GM19043 (cell line): Measurements from ENCODE around the gene A1BG.

Experiments
- ATAC-seq: cut with Tn5 transposase; IDR thresholded peaks from one replicate; pipeline ENCODE4 v1.9.1; 2021; ENCODE audit warnings: low read depth; ENCODE audit not compliant: unreplicated experiment

Gene A1BG, protein sequence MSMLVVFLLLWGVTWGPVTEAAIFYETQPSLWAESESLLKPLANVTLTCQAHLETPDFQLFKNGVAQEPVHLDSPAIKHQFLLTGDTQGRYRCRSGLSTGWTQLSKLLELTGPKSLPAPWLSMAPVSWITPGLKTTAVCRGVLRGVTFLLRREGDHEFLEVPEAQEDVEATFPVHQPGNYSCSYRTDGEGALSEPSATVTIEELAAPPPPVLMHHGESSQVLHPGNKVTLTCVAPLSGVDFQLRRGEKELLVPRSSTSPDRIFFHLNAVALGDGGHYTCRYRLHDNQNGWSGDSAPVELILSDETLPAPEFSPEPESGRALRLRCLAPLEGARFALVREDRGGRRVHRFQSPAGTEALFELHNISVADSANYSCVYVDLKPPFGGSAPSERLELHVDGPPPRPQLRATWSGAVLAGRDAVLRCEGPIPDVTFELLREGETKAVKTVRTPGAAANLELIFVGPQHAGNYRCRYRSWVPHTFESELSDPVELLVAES

DNA sequence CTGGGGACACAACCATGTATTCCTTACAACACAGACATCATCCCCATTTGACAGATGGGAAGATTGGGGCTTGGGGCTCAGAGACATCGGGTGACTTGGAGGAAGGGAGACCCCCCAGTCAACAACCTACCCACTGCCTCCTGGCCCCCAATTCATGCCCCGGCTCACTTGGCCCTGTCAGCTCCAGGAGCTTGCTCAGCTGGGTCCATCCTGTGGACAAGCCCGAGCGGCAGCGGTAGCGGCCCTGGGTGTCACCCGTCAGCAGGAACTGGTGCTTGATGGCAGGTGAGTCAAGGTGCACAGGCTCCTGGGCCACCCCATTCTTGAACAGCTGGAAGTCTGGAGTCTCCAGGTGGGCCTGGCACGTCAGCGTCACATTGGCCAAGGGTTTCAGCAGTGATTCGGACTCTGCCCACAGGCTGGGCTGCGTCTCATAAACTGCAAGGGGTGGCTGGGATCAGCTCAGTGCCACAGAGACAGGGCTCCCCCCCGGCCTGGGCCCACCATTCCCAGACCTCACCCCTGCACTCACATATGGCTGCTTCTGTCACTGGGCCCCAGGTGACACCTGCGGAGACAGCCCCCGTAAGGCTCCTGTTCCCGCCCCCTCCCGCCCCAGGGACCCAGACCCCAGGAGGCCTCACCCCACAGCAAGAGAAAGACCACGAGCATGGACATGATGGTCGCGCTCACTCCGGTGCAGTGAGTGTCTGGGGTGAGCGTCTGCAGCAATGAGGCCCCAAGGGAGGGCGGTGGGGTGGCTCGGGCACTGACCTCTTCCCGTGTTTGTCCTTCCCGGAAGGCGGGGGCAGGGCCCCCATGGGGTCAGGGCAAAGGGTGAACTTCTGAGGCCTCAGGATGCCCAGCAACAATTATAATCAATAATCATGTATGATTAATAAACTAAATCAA, at the start of gene A1BG:
A1BG (minus strand) TSS at position 733 of the 912 bp plus-strand sequence; CDS start at position 678, 55 bp downstream.
- ATAC-seq = no peak

DNA sequence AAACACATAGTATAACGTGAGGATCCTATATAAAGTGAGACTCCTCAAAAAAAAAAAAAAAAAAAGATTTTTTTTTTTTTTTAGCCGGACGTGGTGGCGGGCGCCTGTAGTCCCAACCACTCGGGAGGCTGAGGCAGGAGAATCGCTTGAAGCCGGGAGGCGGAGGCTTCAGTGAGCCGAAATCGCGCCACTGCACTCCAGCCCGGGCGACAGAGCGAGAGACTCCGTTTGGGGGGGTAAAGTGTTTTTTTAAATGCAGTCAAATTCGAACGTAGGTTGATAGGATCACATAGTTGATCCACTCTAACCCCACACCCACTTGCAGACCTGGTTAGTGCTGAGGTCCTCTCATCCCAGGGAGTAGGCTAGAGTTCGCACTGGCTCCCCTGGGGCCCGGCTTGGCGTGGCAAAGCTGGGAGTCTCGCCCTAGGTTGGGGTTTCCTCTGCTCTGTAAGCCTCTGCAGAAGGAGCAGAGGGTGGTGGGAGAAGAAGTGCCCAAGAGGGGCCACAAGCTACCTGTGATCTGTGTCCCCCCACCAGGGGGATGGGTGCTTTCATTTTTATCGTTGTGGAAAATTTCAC, 48.6 kb upstream of the A1BG start:
- no peak for ATAC-seq

DNA sequence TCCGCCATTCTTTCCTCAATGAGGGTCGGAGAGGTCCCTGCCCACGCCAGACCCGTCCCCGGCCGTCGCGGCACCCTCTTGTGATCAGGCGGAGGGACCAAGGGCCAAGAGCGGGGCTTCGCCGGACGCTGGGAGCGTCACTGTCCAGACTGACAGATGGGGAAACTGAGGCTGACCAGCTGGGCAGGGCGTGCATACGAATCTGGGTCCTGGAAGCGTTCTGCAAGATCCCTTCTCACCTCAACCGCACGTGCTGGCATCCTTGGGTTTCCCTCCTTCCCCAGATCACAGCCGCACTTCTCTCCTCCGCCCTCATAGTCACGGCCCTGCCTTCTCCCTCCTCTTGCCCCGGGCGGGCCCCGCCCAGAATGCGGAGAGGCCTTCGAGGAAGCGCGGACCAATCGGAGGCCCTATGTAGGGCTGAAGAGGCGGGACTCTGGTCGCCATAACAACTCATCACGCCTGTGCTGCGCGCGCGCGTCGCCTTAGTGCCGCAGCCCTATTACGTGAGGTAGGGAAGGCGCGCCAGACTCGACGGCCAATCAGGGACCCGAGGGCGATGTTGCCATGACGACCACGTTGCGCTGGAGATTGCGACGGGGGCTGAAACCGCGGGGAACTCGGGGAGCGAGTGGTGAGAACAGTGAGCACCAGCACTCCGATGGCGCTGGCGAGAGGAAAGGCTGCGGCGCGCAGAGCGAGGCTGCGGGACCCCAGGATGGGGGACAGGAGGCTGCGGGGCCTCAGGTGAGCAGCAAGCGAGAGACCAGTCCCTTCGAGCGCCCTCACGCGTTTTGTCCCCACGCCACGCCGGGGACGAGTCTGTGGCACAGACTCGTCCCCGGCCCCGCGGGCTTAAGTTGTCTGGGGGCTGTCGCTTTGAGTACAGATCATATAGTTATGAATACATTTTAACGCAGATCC, 47.9 kb upstream of the A1BG start:
- peak; percentile 95 for ATAC-seq

DNA sequence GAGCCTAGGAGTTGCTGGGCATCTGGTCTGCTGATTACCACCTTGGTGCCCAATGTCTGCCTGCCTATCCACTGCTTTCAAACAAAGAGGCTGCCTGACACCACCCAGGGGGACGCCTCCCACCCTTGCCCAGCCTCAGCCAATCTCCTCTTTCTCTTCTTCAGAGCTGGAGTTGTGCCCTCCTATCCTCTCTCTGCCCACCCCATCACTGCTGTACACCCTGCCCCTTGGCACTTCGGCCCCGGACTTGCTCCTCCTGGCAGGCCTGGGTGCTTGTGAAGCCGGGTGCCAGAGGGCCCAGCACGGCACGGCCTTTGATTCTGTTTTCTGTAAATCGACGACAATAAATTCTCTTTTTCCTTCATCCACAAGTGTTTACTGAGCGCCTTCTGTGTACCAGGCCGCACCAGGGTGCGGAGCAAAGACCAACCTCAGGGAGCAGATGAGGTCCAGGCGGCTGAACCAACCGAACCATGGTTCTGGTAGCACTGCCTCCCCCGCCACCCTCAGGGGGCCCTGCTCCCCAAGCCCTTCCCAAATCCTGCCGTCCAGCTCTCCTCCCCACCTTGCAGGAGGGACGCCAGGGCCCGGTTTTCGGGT, 47.1 kb upstream of the A1BG start:
- ATAC-seq = no peak

DNA sequence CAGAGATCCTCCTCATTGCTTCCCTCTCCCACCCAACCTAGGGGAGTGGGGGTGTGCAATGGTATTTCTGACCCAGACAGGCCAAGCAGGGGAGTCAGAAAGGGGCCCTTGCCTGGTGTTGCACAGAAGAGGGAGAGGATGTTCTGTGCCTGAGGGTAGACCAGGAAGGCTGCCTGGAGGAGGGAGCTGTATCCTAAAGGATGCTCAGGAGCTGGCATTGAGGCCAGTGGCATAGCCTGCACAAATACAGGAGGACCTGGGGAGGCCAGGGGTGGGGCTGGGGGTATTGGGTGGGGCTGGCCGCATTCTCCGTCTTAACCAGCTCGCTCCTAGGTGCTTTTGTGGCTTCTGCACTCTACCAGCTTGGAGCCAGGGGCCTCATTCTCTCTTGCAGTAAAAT, 46.6 kb upstream of the A1BG start:
- no peak for ATAC-seq

DNA sequence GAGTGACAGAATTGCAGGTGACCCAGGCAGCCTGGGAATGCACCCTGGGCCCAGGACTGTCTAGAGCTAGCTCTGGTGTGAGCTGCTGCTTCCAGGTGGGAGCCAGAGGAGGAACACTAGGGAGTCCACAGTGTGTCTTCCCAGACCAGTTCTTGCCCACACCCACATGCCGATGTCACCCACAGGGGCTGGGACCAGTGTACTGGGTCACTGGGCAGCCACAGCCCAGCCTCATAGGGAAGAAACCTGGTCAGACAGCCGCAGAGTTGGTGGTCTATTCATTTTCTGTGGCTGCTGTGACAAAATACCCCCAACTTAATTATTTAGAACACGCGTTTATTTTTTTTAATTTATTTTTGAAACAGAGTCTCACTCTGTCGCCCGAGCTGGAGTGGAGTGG, 45.3 kb upstream of the A1BG start:
- no peak for ATAC-seq

DNA sequence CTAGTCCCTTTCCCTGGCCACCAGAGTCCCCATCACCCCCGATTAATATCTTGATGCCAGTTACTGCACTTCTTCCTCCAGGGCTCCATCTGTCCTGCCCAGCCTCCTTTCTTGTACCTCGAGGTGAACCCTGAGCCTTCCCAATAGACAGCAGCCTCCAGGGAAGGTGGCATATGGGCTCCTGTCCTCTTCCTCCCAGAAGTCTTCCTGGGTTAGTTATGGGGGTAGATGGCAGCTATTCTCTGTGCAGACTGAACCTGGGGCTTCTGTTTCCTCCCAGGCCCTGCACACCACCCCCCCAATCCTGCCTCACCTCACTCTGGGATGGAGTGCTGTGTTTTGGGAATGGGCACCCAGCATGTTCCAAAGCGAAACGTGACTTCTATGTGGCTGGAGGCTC, 44.8 kb upstream of the A1BG start:
- ATAC-seq = no peak

DNA sequence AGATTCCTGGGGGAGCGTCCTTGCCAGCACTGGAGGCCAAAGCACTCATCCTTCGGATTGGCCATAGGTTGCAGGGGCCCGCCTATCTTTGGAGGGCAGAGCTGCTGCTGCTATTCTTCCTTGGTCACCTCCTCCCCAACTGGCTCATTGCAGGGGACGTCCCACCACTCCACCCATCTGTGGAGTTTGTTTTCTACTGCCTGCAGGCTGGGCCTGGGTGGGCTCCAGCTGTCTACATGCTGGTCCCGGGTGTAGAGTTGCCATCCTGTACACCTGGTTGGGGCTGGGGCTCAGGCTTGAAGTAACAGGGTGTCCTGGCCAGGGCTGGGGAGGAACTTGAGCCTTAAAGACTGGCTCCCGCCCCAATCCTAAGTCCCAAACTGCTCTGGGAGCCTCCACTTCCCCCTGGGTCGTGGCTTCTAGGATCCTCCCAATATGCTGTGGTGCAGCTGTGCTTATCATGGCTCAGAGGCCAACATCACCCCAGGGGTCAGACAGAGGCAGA, 44.3 kb upstream of the A1BG start:
- ATAC-seq = no peak

DNA sequence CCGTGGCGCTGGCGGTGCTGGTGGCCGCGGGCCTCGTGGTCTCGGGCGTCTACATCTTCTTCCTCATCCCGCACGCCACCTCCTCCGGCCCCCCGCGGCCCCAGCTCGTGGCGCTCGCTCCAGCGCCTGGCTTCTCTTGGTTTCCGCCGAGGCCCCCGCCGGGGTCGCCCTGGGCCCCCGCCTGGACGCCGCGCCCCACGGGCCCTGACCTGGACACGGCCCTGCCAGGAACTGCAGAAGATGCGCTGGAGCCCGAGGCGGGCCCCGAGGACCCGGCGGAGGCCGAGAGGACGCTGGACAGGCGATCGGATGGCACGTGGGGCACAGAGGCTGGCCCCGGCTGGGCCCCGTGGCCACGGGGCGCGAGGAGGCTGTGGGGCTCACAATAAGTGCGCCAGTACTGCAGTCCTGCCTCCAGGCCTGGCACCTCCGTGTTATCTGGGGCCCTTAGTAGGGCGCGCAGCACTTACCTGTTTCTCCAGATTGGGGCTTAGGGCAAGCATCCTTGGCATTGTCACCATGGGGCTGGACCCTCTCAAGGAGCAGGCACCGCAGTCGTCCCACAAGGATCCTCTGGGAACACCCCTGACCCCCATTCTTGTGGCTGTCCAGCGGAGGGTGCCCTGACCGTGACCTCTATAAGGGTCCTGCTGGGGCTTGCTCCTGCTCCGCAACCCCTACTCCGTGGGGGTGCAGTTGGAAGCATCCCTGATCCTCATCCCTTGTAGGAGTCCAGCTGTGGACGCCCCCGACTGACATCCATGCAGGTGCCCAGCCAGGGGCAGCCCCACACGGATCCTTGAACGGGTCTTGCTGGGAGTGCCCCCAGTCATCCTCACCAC, 43.6 kb upstream of the A1BG start:
- no peak for ATAC-seq

DNA sequence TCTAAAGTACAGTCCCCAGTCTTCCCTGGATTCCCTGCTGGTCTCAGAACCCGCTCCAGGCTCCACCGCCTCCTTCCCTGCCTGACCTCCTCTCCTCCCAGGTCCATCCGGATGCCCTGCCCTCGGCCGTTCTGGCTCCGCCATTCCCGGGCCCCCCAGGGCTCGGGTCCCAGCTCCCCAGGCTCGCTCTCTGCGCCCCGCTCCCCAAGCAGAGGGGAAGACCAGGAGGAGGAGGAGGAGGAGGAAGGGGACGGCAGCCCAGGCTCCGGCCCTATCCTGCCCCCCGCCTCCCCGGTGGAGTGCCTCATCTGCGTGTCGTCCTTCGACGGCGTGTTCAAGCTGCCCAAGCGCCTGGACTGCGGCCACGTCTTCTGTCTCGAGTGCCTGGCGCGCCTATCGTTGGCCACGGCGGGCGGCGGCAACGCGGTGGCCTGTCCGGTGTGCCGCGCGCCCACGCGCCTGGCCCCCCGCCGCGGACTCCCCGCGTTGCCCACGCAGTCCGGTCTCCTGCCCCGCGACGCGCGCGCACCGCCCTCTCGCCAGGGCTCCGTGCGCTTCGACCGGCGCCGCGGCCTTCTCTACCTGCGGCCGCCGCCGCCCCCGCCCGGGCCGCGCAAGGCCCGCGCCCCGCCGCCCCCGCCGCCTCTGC, 42.8 kb upstream of the A1BG start:
- no peak for ATAC-seq

DNA sequence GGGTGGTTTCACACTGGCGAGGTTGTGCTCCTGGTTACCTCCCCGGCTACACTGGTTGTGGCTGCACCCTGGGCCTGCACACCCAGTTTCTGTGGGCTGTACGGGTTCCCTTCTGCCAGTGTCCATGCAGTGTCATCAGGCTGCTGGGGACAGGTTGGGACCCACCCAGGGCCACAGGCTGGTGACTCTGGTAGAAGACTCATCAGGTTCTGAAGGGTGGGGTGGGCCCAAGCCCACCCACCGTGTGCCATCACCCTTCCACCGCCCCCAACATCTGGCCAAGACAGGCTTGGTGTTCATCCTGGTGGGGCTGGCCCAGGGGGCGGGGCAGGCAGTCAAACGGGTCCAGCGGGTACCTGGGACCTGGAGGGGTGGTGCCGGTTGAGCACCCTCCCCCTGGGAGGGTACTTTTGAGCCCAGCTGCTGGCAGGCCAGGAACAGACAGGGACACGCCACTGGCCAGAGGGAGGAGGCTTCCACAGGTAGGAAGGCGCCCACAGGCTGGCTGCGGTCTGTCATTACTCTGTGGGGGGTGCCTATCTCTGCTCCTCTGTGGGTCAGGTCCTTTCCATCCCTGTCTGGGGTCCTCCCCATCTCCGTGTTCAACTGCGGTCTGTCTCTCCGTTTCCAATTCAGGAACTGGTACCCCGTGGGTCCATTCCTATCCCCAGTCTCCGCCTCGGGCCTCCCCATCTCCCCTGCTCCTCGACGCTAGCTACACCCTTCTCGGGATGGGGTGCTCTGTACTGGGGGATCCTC, 42.1 kb upstream of the A1BG start, which contains the start of gene RNF225:
RNF225 (plus strand) TSS at position 437 of the 759 bp plus-strand sequence. CDS start 434 bp downstream, outside the sequence.
- no peak for ATAC-seq

DNA sequence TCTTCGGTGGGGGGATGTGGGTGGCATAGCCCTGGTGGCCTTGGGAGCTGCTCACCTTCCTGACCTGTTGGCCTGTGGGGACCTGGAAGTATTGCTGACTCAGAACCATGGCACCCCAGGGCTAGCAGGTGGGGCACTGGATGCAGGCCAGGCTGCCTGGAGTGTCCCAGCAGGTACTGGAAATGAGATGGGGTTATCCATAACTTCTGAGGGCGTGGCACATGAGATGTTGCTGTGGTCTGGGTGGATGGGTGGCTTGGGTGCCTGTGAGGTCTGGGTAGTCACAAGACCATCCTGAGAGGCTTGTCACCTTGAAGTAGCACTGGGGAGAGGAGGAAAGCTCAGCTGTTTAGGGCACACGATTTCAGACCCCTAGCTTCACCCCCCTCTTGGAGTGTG, 41.5 kb upstream of the A1BG start:
- ATAC-seq = no peak

DNA sequence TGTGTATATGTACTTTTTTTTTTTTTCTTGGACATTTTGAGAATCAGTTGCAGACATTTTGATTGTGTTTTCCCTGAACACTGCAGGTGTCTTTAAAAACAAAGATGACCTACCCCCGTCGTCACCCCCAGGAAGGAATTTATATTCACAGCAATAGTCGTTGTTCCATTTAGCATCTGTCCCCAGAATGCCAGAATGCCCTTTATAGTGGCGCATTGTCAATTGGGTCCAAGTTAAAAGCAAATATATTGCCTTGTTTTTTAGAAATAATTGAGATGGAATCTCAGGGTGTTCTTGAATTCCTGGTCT, 40.4 kb upstream of the A1BG start:
- no peak for ATAC-seq

DNA sequence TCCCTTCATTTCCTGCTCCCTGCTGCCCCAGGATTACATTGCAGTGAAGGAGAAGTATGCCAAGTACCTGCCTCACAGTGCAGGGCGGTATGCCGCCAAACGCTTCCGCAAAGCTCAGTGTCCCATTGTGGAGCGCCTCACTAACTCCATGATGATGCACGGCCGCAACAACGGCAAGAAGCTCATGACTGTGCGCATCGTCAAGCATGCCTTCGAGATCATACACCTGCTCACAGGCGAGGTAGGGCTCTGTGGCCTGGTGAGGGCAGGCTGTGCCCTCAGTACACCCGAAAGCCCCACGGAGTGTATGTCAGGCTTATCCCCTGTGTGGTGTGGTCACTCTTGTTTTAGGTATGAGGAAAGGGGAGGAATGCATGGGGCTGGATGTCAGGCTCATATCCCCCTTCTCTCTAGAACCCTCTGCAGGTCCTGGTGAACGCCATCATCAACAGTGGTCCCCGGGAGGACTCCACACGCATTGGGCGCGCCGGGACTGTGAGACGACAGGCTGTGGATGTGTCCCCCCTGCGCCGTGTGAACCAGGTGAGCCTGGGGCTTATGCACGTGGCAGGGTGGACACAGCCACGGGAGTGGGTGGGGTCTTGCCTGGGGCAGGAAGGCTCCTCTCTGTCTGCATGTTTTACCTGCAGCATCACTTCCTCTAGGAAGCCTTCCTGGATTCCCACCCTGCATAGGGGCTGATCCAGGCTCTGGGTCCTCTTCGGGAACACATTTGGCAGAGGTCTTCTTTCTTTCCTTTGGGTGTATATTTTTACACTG, 39.8 kb upstream of the A1BG start:
- no peak for ATAC-seq

DNA sequence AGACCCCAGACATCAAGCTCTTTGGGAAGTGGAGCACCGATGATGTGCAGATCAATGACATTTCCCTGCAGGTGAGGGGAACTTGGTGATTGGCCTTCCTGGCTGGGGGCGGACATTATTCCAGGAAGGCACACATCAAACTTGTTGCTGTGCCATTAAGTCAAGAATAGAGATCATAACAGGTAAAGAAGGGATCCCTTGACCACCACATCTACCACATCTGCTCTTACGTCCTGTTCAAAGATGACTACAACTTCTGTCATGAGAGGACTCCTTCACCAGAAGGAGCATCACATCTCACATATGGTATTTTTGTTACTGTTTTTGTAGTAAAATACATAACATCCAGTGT, 34.9 kb upstream of the A1BG start:
- ATAC-seq = no peak

DNA sequence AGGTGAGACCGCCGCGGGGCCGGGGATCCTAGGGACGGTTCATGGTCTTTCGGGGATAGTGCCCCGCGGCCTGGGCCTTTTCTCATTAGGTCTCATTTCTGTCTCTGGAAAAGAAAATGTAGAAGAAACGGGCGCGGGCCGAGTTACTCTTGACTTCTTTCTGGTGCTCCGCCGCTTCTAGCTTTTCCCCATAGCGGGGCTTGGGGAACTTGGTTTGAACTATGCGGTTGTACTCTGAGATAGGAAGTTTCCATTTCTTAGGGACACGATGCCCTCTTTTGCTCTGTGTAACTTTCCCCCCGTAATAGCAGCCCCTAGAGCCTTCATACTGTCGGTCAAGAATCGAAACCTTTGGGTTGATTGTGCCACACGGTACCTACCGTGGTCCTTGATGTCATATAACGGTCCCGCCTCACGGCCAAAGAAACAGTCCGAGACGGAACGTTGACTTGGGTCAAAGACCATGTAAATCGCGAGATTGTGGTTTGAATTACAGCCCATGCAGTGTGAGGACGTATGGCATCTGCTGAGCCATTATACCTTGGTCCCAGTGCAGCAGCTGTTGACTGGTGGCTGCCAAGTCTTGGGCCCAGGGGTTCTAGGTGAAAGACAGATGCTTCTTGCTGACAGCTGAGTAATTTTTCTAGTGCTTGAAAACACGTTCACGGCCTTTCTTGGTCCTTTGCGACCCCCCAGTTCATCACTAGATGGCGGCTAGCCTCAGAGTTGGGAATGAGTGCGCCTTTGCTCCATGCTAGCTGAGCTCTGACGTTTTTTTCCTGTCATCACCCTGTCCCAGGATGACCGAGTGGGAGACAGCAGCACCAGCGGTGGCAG, 34.3 kb upstream of the A1BG start:
- ATAC-seq = no peak
